ENCODE data around the gene RELB. TPM values are rescaled to one million over a fixed set of nuclear protein-coding genes. Genes with fewer than 3 reads are reported as not detected.

Gene RELB
- total RNA-seq, 1 donor from 2014 or later = 12.2 TPM

DNA sequence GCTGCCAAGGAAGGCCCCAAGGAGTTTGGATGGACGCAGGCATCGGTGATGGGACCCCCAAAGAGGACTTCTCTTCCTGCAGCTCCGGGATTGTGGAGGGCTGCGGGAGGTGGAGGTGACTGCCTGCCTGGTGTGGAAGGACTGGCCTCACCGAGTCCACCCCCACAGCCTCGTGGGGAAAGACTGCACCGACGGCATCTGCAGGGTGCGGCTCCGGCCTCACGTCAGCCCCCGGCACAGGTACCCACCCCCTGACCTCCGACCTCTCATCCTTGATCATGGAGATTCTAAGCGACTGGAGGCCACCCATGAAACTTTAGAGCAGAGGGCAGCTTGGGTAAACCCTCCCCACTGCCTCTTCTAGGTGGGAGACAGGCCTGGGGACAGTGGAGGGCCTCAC, 20.7 kb downstream of the RELB start:
- no peak for DNase-seq (ENCODE audit: low spot score)

DNA sequence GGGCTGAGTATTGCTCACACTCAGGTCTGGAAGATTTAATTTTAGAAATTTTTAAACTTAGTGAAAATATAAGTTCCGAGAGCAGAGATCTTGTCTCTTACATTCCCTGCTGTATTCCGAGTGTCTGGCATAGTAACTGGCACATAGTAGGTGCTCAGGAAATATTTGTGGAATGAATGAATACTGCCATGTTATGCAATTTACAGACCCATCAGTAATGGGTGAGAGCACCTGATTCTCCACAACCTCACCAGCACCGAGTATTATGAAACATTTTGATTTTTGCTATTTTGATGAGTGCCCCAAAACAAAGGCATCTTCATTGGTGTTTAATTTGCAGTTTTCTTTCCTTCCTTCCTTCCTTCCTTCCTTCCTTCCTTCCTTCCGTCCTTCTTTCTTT, 21.8 kb downstream of the RELB start:
- no peak for DNase-seq (ENCODE audit: low spot score)

GRCh38 chr19:45025264-45025663, 24.0 kb downstream of the RELB start:
- no peak for DNase-seq (ENCODE audit: low spot score)

GRCh38 chr19:45027371-45027770, 26.1 kb downstream of the RELB start:
- DNase-seq (ENCODE audit: low spot score) = no peak

DNA sequence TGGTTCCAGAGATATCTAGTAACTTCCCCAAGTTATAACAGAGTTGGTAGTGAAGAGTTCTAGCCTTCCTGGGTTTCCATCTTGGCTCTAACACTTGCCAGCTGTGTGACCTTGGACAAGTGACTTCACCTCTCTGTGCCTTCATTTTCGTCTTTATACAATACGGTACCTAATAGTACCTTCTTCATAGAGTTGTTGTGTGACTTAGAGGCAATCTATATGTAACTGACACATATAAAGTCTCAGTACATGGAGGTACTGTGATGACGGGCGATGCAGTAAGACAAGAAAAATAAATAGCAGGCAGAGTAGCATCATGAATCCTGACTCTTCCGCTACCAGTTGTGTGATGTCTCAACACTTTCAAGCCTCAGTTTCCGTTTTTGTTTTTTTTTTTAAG, 29.6 kb downstream of the RELB start:
- DNase-seq (ENCODE audit: low spot score) = no peak

DNA sequence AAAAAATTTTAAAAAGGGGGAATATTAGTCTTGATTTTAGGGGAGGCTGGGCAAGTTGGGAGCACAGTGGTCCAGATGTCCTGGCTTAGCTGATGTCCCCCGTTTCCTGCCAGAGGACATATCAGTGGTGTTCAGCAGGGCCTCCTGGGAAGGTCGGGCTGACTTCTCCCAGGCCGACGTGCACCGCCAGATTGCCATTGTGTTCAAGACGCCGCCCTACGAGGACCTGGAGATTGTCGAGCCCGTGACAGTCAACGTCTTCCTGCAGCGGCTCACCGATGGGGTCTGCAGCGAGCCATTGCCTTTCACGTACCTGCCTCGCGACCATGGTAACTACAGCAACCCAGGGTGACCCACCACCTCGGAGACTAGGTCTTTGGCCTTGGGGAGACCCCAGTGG, 31.2 kb downstream of the RELB start:
- no peak for DNase-seq (ENCODE audit: low spot score)

DNA sequence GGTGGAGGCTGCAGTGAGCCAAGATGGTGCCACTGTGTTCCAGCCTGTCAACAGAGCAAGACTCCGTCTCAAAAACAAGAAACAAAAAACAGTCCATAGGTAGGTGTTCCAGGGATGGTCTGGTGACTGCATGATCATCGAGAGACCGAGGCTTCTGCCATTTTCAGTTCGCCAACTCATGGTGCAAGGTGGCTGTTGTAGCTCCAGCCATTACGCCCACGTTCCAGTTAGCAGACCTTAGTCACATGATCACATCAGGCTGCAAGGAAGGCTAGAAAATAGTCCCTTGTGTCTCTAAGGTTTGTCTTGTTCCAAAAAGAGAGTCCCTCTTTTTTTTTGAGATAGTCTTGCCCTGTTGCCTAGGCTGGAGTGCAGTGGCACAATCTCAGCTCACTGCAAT, 34.5 kb downstream of the RELB start:
- no peak for DNase-seq (ENCODE audit: low spot score)

DNA sequence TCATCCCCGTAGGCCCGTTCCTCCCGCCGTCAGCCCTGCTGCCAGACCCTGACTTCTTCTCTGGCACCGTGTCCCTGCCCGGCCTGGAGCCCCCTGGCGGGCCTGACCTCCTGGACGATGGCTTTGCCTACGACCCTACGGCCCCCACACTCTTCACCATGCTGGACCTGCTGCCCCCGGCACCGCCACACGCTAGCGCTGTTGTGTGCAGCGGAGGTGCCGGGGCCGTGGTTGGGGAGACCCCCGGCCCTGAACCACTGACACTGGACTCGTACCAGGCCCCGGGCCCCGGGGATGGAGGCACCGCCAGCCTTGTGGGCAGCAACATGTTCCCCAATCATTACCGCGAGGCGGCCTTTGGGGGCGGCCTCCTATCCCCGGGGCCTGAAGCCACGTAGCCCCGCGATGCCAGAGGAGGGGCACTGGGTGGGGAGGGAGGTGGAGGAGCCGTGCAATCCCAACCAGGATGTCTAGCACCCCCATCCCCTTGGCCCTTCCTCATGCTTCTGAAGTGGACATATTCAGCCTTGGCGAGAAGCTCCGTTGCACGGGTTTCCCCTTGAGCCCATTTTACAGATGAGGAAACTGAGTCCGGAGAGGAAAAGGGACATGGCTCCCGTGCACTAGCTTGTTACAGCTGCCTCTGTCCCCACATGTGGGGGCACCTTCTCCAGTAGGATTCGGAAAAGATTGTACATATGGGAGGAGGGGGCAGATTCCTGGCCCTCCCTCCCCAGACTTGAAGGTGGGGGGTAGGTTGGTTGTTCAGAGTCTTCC, 36.3 kb downstream of the RELB start:
- DNase-seq (ENCODE audit: low spot score) = no peak

DNA sequence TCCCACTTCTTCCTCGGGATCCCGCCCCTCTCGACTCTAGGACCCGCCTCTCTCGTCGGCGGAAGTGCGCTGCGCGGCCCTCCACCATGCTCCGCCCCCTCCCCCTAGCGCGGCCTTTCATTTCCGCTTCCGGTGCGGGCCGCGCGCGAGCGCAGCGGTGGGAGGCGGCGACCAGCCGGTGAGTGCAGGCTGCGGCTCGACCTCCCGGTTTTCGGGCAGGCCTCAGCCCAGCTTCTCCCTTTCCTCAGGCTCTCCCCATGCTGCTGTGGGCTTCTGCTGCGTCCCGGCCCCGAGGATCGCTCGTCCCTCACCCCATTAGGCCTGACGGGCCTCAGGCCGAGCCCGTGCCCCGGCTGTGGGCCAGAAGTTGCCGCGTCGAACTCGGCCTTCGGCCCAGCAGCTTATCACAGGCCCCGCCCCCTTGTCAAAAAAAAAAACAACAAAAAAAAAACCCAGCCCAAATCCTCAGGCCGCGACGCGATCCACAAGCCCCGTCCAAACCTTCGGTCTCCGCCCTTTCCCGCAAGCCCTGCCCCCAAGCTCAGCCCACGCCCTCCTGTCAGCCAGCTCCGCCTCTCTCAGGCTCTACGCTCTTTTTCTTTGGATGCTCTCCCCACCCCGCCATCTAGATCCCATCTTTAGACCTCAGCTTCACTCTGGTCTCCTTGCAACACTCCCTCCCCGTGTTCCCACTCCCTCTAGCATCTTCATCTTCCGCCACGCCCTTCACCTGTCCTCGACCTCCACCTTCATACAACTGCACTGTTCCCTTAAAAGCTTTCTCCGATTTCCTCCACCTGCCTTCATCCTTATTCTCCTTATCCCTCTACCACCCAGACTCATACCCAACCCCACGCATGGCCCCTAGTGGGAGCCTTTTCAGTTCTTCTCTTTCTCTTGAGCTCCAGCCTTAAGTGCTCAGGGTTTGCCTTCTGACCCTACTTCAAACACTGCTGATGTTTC, 37.9 kb downstream of the RELB start, which contains the start of gene CLASRP:
Gene CLASRP (plus strand): TSS at position 115 of the 963 bp plus-strand sequence. CDS start 1,168 bp downstream, outside the sequence.
- DNase-seq (ENCODE audit: low spot score) = peak; percentile 91

- DNase-seq (ENCODE audit: low spot score) = no peak
These were observed 39.0 kb downstream of the RELB start for GRCh38 chr19:45040059-45040771.

DNA sequence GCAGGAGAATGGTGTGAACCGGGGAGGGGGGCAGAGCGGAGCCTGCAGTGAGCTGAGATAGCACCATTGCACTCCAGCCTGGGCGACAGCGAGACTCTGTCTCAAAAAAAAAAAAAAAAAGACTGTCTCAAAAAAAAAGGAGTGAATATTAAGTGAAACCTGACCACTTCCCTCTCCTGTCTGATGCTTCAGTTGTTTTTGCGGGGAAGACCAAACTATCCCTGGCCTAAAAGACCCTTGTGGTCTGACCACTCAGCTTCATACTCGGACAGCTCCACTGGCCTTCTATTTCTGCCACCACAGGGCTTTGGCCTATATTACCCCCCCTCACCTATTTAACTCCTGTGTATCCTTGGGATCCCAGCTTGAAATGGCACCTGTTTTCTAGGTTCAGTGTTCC, 39.9 kb downstream of the RELB start:
- no peak for DNase-seq (ENCODE audit: low spot score)

- peak; percentile 38 for DNase-seq (ENCODE audit: low spot score)
These were observed 44.5 kb downstream of the RELB start for GRCh38 chr19:45045671-45046353.

GRCh38 chr19:45046355-45046754, 45.1 kb downstream of the RELB start:
- DNase-seq (ENCODE audit: low spot score) = no peak

GRCh38 chr19:45047188-45047797, 46.0 kb downstream of the RELB start:
- no peak for DNase-seq (ENCODE audit: low spot score)

DNA sequence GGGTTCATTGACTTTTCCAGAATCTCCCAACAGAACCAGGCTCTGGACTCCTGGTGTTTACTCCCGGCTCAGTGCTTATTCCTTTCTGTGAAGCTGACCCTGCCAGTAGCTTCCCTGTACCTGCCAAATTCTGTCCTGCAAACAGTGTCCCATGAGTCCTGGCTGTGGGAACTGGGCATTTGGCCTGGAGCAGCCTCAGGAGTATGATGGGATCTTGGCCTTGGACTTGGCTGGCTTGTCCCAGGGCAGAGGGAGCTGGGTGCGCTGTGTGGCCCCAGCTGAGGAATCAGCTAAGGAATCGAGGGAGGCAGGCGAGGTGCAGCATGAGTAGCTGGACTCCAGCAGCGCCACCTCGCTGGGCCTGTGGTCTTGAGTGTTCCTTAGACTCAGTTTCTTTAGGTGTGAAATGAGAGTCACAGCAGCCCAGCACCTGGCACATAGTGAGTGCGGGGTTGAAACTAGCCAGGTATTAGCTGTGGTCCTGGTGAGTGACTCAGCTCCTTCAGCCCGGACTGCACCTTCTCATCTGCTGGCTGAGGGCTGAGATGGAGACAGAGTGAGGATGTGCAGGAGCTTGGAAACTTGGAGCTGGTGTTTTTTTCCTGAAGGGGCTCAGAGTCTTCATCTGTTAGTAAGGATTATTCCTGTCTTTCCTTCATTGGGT, 47.9 kb downstream of the RELB start:
- no peak for DNase-seq (ENCODE audit: low spot score)

- no peak for DNase-seq (ENCODE audit: low spot score)
These were observed 48.8 kb downstream of the RELB start for GRCh38 chr19:45050036-45050435.

DNA sequence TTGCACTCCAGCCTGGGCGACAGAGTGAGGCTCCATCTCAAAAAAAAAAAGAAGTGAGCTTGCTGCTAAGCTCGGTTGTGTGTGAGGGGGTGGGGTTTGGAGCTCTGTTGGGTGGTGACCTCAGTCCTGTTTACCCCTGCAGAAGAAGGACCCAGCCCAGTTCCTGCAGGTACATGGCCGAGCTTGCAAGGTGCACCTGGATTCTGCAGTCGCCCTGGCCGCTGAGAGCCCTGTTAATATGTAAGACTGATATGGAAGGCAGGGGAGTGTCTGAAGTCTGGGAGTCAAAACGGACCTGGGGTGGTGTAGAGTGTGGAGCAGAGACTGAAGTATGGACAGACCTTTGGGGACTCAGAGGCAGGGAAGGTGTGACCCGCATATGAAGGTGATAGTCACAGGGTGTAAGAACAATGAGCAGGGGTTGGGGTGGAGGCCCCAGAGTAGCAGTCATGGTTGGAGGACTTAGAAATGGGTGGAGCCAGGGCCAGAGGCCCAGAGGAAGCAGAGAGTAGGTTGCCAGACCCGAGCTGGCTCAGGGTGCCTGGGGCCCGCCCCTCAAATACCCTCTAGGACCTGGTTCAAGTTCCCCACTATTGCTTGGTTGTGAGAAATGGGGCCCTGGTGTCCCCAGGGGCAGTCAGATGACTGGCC, 50.8 kb downstream of the RELB start:
- DNase-seq (ENCODE audit: low spot score) = no peak

GRCh38 chr19:45056831-45057230, 55.6 kb downstream of the RELB start:
- no peak for DNase-seq (ENCODE audit: low spot score)

DNA sequence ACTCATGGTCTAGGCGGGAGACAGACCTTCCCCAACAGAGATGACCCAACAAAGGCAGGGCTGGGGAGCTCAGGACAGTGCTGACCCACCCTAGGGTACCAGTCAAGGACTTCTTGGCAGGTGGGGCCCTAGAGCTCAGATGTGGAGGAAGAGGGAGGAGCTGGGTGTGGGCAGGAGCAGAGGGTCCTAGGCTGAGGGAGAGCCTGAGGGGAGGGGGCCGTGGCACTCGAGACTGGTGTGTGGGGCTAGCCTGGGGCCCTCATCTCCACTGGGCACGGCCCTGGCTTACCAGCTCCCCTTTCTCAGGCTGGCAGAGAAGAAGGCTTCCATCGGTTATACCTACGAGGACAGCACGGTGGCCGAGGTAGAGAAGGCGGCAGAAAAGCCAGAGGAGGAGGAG, 56.2 kb downstream of the RELB start:
- DNase-seq (ENCODE audit: low spot score) = no peak

GRCh38 chr19:45058622-45059159, 57.4 kb downstream of the RELB start:
- DNase-seq (ENCODE audit: low spot score) = no peak
